Activated CD8-positive, alpha-beta memory T cell treated with anti-CD3 and anti-CD28 coated beads for 36 hours (primary cell): ENCODE results near the gene DCTN5. TPM values are rescaled to one million over a fixed set of nuclear protein-coding genes. Genes with fewer than 3 reads are reported as not detected.
"Not testable (repeated sequence)": the region's sequence is repeated elsewhere in the genome, so short reads cannot be mapped to it uniquely, and the experiment has no call there.

Experiments
- CTCF ChIA-PET: fragments of 350-600 bp; sonication (Branson Sonifier 250); formaldehyde crosslinking; loops from one replicate; lab custom pipeline; 2021; ENCODE audit warnings: antibody characterized with exemption; lab: Charles Lee
- POLR2A ChIA-PET: fragments of 350-600 bp; sonication (Branson Sonifier 250); formaldehyde crosslinking; loops from one replicate; lab custom pipeline; 2021; ENCODE audit warnings: antibody characterized with exemption; lab: Charles Lee
- total RNA-seq, 2 experiments: library from RNA; stranded (reverse); gene quantifications; one replicate each; pipeline ENCODE4 v1.2.3, GENCODE V29; 2021

Gene DCTN5
- total RNA-seq = 10 to 100 TPM; 88.3 to 89.5 TPM

- ChIA-PET POLR2A (no interaction called here), CTCF (interaction anchor here (0.8 to 1.4 kb wide), 3 partner anchors 10 to 611 kb away, joined by 3 to 6 read pairs (median 4); no protein-coding TSS in a partner anchor)
Observed at GRCh38 chr16:23640931-23641765, at the start of gene DCTN5, which contains the start of gene PALB2. Gene DCTN5 (plus strand): TSS chr16:23641466. CDS start chr16:23641543, 77 bp downstream. Gene PALB2 (minus strand): TSS chr16:23641310. CDS start chr16:23641157, 153 bp downstream.

GRCh38 chr16:23594186-23594585 is 47.1 kb upstream of the DCTN5 start:
- ChIA-PET CTCF (no interaction called here), POLR2A (no interaction called here)

GRCh38 chr16:23595246-23595950 is 45.9 kb upstream of the DCTN5 start:
- ChIA-PET CTCF (no interaction called here), POLR2A (interaction anchor here (2.6 kb wide), 1 partner anchor 37 kb away, joined by 8 read pairs; the partner anchor contains the start of genes EARS2 and UBFD1)

GRCh38 chr16:23595951-23596720 is 45.1 kb upstream of the DCTN5 start, which contains the start of gene NDUFAB1:
Gene NDUFAB1 (minus strand): TSS chr16:23596316. CDS start chr16:23596290, 26 bp downstream.
- ChIA-PET CTCF (interaction anchor here (0.6 to 1.5 kb wide), 9 partner anchors 15 to 165 kb away, joined by 3 to 6 read pairs (median 3); partner anchors contain the start of genes PALB2 and UBFD1), POLR2A (interaction anchor here (2.6 kb wide), 1 partner anchor 38 kb away, joined by 8 read pairs; the partner anchor contains the start of genes EARS2 and UBFD1)

GRCh38 chr16:23597003-23597756 is 44.1 kb upstream of the DCTN5 start:
- ChIA-PET POLR2A (interaction anchor here (2.6 kb wide), 1 partner anchor 39 kb away, joined by 8 read pairs; the partner anchor contains the start of genes EARS2 and UBFD1), CTCF (interaction anchor here (0.6 to 1.5 kb wide), 9 partner anchors 14 to 166 kb away, joined by 3 to 6 read pairs (median 3); partner anchors contain the start of genes PALB2 and UBFD1)

- ChIA-PET CTCF (no interaction called here), POLR2A (no interaction called here)
Observed at GRCh38 chr16:23607726-23608125, 33.5 kb upstream of the DCTN5 start.

GRCh38 chr16:23608194-23608593 is 33.1 kb upstream of the DCTN5 start:
- CTCF ChIA-PET = no interaction called here
- POLR2A ChIA-PET = no interaction called here

- POLR2A ChIA-PET = no interaction called here
- CTCF ChIA-PET = no interaction called here
Observed at GRCh38 chr16:23609929-23610328, 31.3 kb upstream of the DCTN5 start.

- POLR2A ChIA-PET = interaction anchor here (0.7 kb wide), 1 partner anchor 10 kb away, joined by 4 read pairs; no protein-coding TSS in a partner anchor
- CTCF ChIA-PET = interaction anchor here (1.4 kb wide), 1 partner anchor 14 kb away, joined by 3 read pairs; no protein-coding TSS in a partner anchor
Observed at GRCh38 chr16:23610905-23611304, 30.4 kb upstream of the DCTN5 start.

GRCh38 chr16:23611936-23612335 is 29.3 kb upstream of the DCTN5 start:
- POLR2A ChIA-PET = no interaction called here
- CTCF ChIA-PET = interaction anchor here (1.4 kb wide), 1 partner anchor 15 kb away, joined by 3 read pairs; no protein-coding TSS in a partner anchor

- CTCF ChIA-PET = no interaction called here
- POLR2A ChIA-PET = no interaction called here
Observed at GRCh38 chr16:23615805-23616204, 25.5 kb upstream of the DCTN5 start.

- CTCF ChIA-PET = no interaction called here
Observed at GRCh38 chr16:23624092-23624491, 17.2 kb upstream of the DCTN5 start.

GRCh38 chr16:23629516-23629915 is 11.8 kb upstream of the DCTN5 start:
- CTCF ChIA-PET = no interaction called here
- POLR2A ChIA-PET = no interaction called here

More at GRCh38 chr16:23624092-23624491, 17.2 kb upstream of the DCTN5 start:
- POLR2A ChIA-PET = no interaction called here

GRCh38 chr16:23631874-23632273 is 9.4 kb upstream of the DCTN5 start:
- POLR2A ChIA-PET, CTCF ChIA-PET: not testable (repeated sequence)

GRCh38 chr16:23634461-23635036 is 6.7 kb upstream of the DCTN5 start:
- ChIA-PET CTCF (no interaction called here), POLR2A (no interaction called here)

GRCh38 chr16:23635958-23636357 is 5.3 kb upstream of the DCTN5 start:
- ChIA-PET CTCF (no interaction called here), POLR2A (no interaction called here)

GRCh38 chr16:23640615-23640930 is 693 bp upstream of the DCTN5 start:
- ChIA-PET CTCF (interaction anchor here (0.8 to 1.4 kb wide), 2 partner anchors 44 to 612 kb away, joined by 3 to 6 read pairs; no protein-coding TSS in a partner anchor), POLR2A (interaction anchor here (0.7 kb wide), 1 partner anchor 455 kb away, joined by 3 read pairs; no protein-coding TSS in a partner anchor)
